SH-SY5Y (cell line): ENCODE results near the gene KIF3B.

Experiments used
- GATA2 ChIP-seq: IDR thresholded peaks from 2 replicates; pipeline ENCODE4 v1.6.1; 2011; ENCODE audit warnings: mild to moderate bottlenecking, low read depth, low read length
- GATA3 ChIP-seq: IDR thresholded peaks from 2 replicates; pipeline ENCODE4 v1.6.1; 2011; ENCODE audit warnings: low read depth, mild to moderate bottlenecking, low read length, moderate library complexity

- TF ChIP-seq GATA2 (no peak), GATA3 (no peak)
Observed at GRCh38 chr20:32288225-32288849, 10.9 kb downstream of the KIF3B start.
